ENCODE measurements around the gene RGSL1.

The RGSL1 gene

DNA sequence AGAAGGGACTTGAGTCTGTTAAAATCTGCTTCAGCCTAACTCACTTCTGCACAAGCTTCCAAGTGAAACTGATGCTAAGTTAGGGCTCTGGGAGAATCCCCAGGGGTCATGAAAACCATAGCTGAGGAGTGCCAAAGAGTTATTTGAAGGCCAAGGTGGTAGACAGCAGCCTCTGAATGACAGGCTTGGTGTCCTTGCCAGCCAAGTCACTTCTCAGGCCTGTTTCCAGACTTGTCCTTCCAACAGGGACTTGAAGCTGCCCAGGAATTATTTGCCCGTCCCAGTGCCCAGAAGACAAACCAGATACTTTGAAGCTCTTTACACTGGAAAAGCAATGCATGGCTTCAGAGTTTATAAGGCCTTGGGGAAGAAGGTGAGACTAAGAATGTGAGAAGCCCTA, 105.5 kb downstream of the RGSL1 start:
- DNase-seq = no peak

DNA sequence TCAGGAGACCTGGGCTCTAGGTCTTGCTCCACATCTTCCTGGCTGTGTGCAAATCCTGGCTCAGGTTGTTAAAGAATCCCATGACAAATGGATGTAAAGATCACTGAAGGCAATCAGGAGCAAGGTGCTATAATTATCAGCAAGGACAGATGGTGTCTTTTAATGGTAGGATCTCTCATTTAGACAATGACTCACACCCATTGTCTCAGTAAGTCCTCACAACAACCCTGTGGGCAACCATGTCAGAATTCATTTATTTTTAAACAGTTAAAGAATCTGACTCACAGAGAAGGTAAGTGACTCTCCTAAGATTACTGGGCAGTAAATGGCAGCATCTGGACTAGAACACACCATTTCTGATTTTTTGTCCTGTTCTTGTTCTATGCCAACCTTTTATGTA, 106.3 kb downstream of the RGSL1 start:
- no peak for DNase-seq

DNA sequence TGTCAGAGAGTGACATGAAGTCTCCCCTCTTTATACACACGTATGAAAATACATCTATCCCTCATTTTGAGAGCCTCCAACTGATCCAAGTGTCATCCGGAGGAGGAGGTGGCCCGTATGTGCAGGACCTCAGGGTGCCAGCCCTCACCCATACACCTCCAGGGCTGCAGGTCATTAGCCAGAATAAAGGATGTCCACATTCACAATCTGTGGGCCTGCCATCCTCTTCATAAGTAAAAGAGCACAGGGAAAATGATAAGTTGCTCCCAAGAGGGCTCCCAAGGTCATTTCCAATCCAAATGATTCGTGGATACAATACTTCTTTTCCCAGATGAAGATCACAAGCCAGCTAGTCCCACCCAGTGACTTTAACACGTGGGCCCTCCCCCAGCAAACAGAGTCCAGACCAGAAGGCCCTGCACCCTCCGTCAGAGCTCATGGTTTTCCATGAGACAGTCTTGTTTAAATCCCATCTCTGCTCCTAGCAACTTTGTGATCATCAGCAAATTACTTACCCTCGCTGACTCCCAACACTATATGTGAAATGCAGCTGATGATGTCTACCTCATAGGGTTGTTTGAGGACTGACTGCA, 110.5 kb downstream of the RGSL1 start:
- no peak for DNase-seq

DNA sequence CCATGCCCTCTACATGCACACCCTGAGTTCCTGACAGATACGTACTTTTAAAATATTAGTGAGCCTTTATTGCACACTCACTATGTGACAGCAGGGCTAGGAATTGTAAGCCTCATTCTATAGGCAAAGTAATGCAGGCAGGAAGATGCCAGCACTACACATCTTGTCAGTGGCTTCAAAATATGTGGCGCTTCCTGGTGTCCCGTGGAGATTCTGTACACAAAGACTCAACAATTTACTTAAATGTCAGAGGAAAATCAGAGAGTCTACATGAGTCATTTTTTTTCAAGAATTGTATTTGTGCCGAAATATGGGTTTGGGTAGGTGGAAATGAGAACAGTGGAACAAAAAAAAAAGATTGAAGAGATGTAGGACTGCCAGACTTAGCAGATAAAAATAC, 111.5 kb downstream of the RGSL1 start:
- no peak for DNase-seq

DNA sequence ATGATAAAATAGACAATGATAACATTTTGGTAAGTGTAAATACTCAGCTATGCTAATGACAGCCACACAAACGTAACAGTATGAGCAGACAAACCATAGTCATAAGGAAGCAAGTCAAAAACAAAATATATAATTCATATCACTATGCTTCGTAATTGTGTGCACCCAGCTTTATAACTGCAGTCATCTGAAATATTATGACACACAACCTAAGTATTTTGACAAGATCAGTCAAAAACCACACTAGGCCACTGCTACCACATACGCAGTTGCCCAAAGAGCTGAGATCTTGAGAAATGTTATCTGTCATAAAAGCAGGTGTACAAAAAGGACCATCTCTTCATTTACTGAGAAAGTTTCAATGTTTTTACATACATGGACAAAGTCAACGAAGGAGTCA, 113.1 kb downstream of the RGSL1 start:
- DNase-seq = no peak

DNA sequence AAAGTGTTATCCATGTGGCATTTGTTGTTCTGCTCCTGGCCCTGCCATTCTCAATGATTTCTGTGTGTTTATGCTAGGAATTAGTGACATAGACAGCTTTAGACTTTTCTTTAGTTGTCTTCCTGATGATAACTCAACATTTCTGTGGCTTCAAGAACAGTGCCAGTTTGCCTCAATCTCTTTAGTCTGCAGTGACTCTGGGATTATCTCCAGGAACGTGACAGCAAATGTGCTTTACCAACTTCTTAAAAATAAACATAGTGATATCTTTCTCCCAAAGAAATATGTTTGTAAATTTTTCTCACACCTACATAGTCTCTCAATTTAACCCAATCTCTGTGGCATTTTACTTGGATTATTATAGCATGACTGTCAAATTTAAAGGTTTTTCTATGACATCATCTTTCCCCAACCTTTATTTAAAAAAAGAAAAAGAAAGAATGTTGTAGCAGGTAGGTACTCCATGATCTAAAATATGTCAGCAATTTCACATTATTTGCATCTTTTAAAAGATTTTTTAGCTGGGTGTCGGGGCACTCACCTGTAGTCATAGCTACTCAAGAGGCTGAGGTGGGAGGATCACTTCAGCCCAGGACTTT, 114.6 kb downstream of the RGSL1 start:
- no peak for DNase-seq

DNA sequence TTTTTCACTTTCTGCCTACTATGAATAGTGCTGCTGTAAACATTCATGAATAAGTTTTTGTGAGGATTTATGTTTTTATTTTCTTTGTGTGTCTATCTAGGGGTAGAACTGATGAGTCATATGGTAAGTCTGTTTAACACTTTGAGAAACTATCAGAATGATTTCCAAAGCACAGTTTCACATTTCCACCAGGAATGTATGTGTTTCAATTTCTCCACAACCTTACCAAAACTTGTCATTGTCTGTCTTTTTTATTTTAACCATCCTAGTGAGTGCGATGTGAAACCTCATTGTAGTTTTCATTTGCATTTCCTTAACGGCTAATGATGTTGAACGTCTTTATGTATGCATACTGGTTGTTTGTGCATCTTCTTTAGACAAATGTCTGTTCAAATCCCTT, 115.6 kb downstream of the RGSL1 start:
- DNase-seq = no peak

DNA sequence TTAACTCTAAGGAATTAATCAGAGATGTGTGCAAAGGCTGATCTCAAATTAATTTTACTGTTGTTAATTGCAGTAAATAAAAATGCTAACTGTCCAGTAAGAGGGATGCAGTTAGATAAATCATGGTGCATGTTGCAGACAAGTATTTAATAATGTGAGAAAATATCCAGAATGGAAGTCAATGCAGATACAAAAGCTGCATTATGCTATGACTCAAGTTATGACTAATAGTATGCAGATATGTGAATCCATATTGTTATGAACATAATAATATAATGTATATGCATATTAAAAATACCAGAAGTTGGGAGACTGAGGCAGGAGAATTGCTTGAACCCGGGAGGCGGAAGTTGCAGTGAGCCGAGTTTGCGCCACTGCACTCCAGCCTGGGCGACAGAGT, 117.7 kb downstream of the RGSL1 start:
- DNase-seq = no peak

DNA sequence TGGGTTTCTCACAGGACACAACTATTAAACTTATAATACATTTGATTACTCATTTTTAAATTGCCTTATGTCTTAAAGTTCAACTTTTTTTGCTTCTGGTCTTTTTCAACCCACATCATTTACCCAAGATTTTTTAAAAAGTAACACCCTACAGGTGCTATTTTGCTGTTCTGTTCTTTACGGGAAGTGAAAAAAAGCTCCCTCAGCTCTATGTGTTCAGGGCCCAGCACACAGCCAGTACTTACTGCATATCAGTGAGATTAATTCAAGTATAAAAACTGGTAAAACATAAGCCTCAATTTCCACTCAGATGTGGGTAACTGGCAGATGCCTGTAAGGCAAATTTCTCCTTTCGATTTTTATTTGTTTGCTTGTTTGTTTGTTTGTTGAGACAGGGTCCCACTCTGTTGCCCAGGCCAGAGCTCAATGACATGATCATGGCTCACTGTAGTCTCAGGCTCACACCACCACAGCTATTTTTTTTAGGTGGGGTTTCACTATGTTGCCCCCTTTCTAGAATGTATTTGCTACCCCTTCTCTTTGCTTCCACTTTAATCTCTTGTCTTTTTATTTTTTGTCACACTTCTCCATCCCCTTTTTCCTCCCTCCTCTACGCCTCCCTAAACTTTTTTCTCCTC, 118.8 kb downstream of the RGSL1 start:
- no peak for DNase-seq

DNA sequence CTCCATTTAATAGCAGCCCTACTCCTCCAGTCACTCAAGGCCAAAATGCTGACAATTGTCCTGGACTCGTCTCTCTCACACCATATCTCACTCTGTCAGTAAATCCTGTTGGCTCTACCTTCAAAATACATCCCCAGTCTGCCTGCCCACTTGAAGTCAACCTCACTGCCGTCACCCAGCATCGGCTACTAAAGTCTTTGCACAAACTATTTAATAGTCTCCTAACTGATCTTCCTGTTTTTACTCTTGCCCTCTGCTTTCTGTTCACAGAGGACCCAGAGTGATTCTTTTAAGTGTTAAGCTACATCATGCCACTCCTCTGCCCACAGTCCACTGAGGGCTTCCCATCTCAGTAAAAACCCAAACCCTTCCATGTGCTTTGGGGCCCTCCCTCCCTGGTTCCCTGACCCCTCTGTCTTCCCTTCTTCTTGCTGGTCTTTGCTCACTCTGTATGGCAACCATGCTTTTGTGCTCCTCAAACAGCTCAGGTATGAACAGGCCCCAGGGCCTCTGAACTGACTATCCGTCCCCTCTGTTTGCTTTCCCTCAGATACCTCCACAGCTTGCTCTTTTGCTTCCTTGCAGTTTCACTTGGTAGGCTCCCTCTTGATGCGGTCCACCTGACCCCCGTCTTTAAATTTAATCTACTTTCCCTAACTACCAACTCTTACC, 120.1 kb downstream of the RGSL1 start:
- DNase-seq = no peak

DNA sequence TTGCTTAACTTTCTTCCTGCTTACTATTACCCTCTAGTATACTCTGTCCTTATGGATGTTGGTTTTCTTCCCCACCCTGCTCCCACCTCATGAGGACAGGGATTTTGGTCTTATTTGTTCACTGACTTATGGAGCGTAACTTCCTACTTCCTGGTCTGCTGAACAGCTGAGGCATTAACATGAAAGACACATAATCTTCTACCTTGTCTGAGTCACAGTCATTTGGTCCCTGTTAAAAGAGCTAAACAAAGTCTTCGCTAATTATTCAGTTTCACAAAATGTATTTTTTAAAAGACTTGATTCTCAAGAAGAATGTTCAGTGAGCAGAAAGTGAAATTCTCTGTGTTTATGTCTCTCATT, 120.6 kb downstream of the RGSL1 start:
- no peak for DNase-seq

DNA sequence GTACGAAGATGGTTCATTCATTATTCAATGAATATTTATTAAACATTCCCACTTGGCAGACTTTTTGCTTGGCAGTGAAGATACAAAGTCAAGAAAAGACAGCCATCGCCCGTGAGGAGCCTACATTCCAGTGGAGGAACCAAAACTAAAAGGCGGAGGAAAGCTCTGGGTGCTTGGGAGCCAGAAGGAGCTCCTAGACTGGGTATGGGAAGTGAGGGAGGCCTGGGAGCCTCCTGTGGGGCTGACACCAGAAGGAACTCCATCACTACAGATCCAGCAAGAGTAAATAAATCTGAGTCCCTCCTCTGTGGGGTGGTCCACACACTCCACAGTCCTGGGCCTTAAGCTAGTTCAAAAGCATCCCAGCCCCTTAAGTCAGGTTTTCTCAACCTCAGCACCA, 124.2 kb downstream of the RGSL1 start:
- DNase-seq = no peak

DNA sequence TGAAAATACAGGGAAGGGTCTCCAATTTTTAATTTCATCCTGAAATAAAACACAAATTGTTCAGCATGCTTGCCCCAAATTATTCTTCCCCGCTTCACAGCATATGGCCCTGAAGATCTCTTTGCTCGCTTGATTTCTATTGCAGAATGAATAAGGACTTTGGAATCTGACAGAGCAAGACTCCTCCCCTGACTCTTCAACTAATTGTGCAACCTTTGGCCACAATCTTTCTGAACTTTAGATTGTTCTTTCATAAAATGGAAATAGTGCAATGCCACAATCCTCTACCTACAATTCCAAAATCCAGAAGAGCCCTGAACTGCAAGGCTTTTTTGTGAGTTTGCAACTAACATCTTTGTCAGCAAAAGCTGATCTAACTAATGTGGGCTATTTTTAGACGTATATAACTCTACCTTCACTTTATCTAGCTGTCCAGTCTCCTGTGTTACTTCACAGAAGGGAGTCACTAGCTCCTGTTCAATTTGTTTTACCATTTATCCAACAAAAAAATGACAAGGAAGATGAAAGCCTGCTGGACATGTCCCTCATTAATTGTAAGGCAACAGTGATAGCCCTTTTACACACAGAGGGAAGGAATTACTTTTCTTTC, 125.7 kb downstream of the RGSL1 start:
- DNase-seq = no peak

DNA sequence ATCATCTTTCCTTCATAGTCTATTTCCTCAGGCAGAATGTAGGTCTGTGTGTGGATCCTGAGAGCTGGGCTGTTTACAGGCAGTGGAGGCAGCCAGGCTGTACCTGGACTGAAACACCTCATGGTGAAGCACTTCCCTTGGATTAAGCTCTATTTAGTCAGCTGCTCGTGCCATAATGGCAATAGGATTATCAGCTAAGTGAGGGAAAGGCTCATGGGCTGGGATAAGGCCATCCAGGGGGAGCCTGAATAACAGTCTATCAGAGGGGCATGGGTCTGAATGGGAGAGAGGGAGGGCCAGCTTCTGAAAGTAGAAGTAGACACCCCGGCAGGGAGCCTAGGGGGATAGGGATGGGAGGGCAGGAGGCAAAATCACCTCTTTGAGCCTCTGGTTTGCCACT, 130.8 kb downstream of the RGSL1 start:
- no peak for DNase-seq

DNA sequence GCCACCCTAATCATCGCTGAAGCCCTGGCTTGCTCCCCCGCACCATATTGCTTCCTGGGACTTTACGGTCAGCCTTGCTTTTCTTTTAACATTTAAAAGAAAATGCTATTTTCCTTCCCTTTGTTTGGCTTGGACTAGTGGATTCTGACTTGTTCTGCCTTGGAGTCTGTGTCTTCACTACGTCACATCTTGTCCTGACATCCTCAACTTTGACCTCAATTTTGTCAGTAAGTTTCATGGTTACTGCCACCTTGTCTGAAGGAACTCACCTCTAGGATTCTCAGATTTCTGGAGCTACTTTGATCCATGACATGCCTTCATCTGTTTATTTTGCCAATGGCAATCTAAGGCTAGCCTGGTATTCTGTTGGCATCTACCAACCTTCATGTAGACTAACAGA, 134.8 kb downstream of the RGSL1 start:
- no peak for DNase-seq

DNA sequence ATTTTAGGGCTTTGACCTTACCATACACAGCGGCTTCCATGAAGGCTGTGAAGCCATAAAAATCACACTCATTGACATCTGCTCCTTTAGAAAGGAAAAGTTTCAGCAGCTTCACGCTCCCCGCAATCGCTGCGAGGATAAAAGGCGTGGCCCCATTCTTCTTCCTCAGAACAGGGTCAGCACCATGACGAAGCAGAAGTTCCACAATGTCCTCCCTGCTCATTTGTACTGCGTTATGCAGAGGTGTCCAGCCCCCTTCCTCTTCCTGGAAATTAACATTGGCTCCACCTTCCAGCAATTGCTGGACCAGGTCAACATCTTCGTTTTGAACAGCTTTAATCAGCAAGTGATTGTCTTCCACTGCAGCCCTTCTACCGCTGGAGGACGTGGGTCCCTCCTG, 136.4 kb downstream of the RGSL1 start:
- no peak for DNase-seq

DNA sequence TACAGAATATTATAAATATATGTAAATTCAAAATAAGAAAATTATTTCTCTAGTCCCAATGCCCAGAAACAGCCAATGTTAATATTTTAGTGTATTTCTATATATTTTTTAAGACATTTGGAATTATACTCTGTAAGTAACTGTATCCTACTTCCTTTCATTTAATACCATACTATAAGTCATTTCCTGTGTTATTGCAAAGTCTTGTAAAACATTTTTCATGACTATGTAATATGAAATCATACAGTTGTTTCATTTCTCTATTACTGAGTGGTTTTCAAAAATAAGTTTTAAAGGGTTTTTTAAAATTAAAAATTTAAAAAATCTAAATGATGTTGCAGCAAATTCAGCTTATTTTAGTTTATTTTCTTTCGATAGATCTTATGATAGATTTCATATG, 137.1 kb downstream of the RGSL1 start:
- no peak for DNase-seq

DNA sequence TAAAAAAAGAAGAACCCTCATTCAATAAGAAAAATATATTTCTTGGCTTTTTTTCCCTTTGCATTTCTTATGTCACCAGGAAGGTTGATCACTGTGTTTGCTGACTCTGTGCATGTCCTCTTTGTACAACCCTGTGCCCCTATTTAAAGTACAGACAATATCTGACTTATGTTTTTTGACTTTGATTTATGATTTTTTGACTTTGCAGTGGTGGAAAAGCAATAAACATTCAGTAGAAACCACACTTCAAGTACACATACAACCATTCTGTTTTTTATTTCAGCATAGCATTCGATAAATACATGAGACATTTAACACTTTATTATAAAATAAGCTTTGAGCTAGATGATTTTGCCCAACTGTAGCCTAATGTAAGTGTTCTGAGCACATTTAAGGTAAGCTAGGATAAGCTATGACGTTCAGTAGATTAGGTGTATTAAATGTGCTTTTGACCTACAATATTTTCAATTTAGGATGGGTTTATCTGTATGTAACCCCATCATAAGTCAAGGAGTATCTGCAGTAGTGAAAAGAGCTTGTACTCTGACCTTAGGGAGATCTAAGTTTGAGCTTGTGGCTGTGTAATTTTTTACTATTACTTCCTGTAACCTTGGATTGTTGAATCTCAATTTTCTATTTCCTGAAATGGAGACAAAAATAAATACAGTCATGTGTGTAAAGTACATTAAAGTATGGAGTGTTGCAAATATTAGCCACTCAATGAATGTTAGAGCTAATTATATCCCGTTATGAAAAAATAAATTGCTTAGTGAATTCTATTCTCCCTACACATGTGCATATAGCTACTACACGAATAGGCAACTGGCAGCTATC, 137.9 kb downstream of the RGSL1 start:
- no peak for DNase-seq

DNA sequence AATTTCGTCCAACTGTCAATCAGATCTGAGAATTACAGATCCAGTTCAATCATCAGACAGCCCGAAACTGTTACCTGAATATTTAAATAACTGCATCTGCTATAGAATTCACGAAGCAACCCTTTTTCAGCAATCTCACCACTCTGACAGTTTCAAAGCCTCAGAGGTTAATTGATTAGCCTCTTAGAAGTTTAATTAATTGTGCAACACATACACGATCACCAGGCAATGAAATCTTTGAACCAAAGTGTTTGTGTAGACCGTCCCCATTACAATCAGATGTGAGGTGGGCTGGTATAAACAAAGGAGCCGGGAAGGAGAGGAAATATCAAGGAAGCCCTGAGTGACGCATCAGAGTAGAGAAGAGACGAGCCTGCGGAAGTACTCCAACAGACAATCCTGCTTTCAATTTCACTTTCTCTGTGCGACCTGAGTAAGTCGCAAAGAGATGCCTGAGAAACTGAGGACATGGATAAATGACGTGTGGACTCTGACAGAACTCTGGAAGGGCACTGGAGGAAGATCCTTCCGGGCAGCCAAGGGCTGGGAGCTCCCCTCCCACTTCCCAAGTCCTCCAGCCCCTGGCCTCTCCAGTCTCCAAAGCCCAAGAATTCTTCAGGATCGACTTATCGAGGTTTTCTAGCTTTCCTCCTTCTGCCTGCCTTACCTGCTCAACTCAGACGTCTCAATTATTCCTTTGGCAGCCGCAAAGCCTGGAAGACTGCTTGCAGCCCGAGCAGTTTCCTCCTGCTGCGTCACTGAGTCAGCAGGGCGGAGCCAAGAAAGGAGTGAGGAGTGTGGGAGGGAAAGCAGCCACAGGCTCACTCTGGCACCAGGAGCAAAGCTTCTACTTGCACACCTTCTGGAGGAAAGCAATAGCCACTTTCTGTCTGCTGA, 138.8 kb downstream of the RGSL1 start, which contains the start of gene RNASEL:
Gene RNASEL (minus strand): TSS at position 757 of the 897 bp plus-strand sequence. CDS start 2,450 bp downstream, outside the sequence.
- peak; percentile 55 for DNase-seq

DNA sequence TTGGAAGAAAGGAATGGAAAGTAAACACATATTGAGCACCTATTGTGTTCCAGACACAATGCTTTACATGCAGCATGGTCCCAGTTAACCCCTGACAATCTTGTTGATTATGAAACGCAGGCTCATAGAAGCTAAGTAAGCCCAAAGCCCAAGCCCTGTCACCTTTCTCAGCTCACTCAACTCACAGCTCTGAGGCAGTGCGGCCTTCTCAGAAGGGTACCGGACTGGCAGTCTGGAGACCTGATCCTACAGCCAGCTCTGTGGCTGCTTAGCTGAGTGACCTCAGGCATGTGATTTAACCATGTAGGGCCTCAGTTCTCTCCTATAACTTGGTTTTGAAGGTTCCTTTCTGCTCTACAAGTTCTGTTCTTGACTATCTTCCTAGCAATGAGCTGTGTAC, 139.6 kb downstream of the RGSL1 start:
- DNase-seq = no peak

DNA sequence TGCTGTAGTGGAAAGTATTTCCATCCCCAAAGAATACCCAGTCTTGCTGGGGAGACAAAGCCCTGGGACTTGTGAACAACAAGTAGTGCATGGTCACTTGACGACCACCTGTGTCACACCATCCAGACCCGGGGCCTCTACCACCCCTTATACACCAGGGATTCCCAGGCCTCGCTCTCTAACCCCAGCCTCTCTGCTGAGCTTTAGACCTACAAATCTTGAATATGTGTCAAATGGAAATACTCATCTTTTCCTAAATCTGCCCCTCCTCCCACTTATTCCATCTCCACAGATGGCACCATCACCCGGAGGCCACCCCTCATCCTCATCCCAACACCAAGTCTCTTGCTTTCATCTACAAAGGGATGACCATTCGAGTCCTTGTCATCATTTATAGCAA, 140.0 kb downstream of the RGSL1 start:
- DNase-seq = no peak
